T-cell (primary cell): ENCODE data around the gene CDC16. TPM values are rescaled to one million over a fixed set of nuclear protein-coding genes. Genes with fewer than 3 reads are reported as not detected.
A peak's percentile ranks its signal among the peaks of the same experiment; 100 is the strongest.
"Not testable (repeated sequence)": the region's sequence is repeated elsewhere in the genome, so short reads cannot be mapped to it uniquely, and the experiment has no call there.

Experiments
- ATAC-seq, 4 experiments: fragments of 200-7000 bp in 3 of 4; fragments of 150-1000 bp in 1 of 4; cut with Tn5 transposase; replicated peaks in 1 of 4; 1 replicate in 3 of 4; 2 replicates in 1 of 4; pipeline ENCODE4 v1.10.0; 2021; ENCODE audit warnings: moderate library complexity in 3 of 4, mild to moderate bottlenecking in 2 of 4, moderate number of reproducible peaks in 1 of 4
- CTCF ChIA-PET, 2 donors: fragments of 300-600 bp; sonication (Branson Sonifier 250); formaldehyde crosslinking; loops; one replicate each; lab custom pipeline; 2022; ENCODE audit warnings: antibody characterized with exemption in 2 of 2; lab: Charles Lee
- POLR2A ChIA-PET, 2 donors: fragments of 300-600 bp; sonication (Branson Sonifier 250); formaldehyde crosslinking; loops; one replicate each; lab custom pipeline; 2022; ENCODE audit warnings: antibody characterized with exemption in 2 of 2; lab: Charles Lee
- DNase-seq, 35 experiments: peaks; one replicate each; pipeline versions ENCODE4 v3.0.0 to v3.0.0-alpha.2; 2013 to 2023
- H3K27ac ChIP-seq: one replicate; pipeline ENCODE4 v1.5.1; 2013; ENCODE audit warnings: low read length
- H3K27me3 ChIP-seq, 2 experiments: replicated peaks in 1 of 2; 1 replicate in 1 of 2; 2 replicates in 1 of 2; pipeline versions ENCODE4 v1.6.1 to v1.7.0; 2013; ENCODE audit warnings: low read length in 1 of 2, mixed read lengths in 1 of 2; ENCODE audit not compliant: control insufficient read depth in 2 of 2, insufficient read depth in 2 of 2; ENCODE audit errors: extremely low read depth in 1 of 2
- H3K36me3 ChIP-seq, 2 donors: 1 replicate in 1 of 2; 2 replicates in 1 of 2; pipeline versions ENCODE4 v1.6.1 to v1.7.0; 2013; ENCODE audit warnings: low read length in 1 of 2; ENCODE audit not compliant: control insufficient read depth in 2 of 2, insufficient read depth in 1 of 2; ENCODE audit errors: extremely low read depth in 1 of 2
- H3K4me1 ChIP-seq, 2 experiments: 1 replicate in 1 of 2; 2 replicates in 1 of 2; pipeline versions ENCODE4 v1.6.1 to v1.7.0; 2013; ENCODE audit warnings: low read length in 2 of 2, mixed read lengths in 1 of 2; ENCODE audit not compliant: insufficient read depth in 2 of 2, control insufficient read depth in 1 of 2; ENCODE audit errors: extremely low read depth in 1 of 2
- H3K4me3 ChIP-seq, 2 donors: 1 replicate in 1 of 2; 2 replicates in 1 of 2; pipeline versions ENCODE4 v1.5.1 to v1.7.0; 2013; ENCODE audit warnings: mild to moderate bottlenecking in 2 of 2, low read length in 1 of 2, moderate library complexity in 1 of 2; ENCODE audit not compliant: control insufficient read depth in 1 of 2; ENCODE audit errors: extremely low read depth in 1 of 2
- H3K9me3 ChIP-seq: 2 replicates; pipeline ENCODE4 v1.7.0; 2013
- H3K27ac Mint-ChIP-seq, 2 donors: one replicate each; pipeline ENCODE4 v1.8.0; 2020 to 2021; ENCODE audit warnings: mild to moderate bottlenecking in 2 of 2, mixed read lengths in 2 of 2
- H3K27me3 Mint-ChIP-seq, 2 donors: one replicate each; pipeline ENCODE4 v1.8.0; 2021 to 2022; ENCODE audit warnings: mixed read lengths in 2 of 2
- H3K36me3 Mint-ChIP-seq: one replicate; pipeline ENCODE4 v1.8.0; 2021; ENCODE audit warnings: mixed read lengths
- H3K4me1 Mint-ChIP-seq, 3 donors: one replicate each; pipeline ENCODE4 v1.8.0; 2020 to 2022; ENCODE audit warnings: mixed read lengths in 3 of 3, mild to moderate bottlenecking in 1 of 3
- H3K4me3 Mint-ChIP-seq, 3 donors: one replicate each; pipeline ENCODE4 v1.8.0; 2020 to 2022; ENCODE audit warnings: mild to moderate bottlenecking in 3 of 3, mixed read lengths in 3 of 3, moderate library complexity in 3 of 3
- H3K9me3 Mint-ChIP-seq, 3 donors: one replicate each; pipeline ENCODE4 v1.8.0; 2020 to 2022; ENCODE audit warnings: mixed read lengths in 3 of 3
- WGBS: methylation state at CpG from one replicate; pipeline ENCODE4 v1.1.5; 2013; ENCODE audit warnings: missing lambda C conversion rate; ENCODE audit not compliant: insufficient coverage; 5-methylcytosine and 5-hydroxymethylcytosine counted together
- total RNA-seq, 35 experiments: library from RNA in 6 of 35; stranded (reverse) in 6 of 35; fragments of 120-200 nt in 1 of 35; gene quantifications; one replicate each; pipeline versions ENCODE4 v1.2.1 to v1.2.4 and lab custom pipeline; 2013 to 2026

Gene CDC16
- total RNA-seq (10 to 100 TPM; 61.5 to 97.8 (median 78.8) TPM), total RNA-seq (lab: John Stamatoyannopoulos, UW) (29.7 to 114 (median 53.7) reads per million in 29 experiments)
- total RNA-seq (2013), result 81.7 TPM

- no peaks in the 10 kb centered on the region for H3K9me3 Mint-ChIP-seq
- Histone ChIP-seq H3K27me3 (no peaks in the 10 kb centered on the region), H3K9me3 (no peaks in the 10 kb centered on the region), H3K36me3 (peaks cover 8 to 28% of the 10 kb centered on the region in 2 donors), H3K4me3 (peak within 1 kb of the TSS; percentile 57 to 64), H3K4me1 (peaks cover 9 to 14% of the 10 kb centered on the region in 2 experiments), H3K27ac (peak within 1 kb of the TSS; percentile 1)
- ATAC-seq (peak; percentile 85 to 92 (median 91)), DNase-seq (peak; percentile 46 to 90 (median 67))
- ChIA-PET POLR2A (no interaction called here), CTCF (no interaction called here)
- peak within 1 kb of the TSS; percentile 79 to 84 (median 84) for H3K4me3 Mint-ChIP-seq
- H3K27me3 Mint-ChIP-seq, result peaks cover 0 to 8% of the 10 kb centered on the region in 2 donors
- WGBS, result 1% methylated on average over 75 of the region's 76 CpGs
- H3K27ac Mint-ChIP-seq, result peak within 1 kb of the TSS; percentile 85 to 91
- H3K4me1 Mint-ChIP-seq, result peaks cover 26 to 32% (median 29%) of the 10 kb centered on the region in 3 donors
- H3K36me3 Mint-ChIP-seq, result peaks cover 19% of the 10 kb centered on the region
Observed at GRCh38 chr13:114234645-114235421, at the start of gene CDC16. CDC16 (plus strand) TSS chr13:114234897; CDS start chr13:114235085, 188 bp downstream.

DNA sequence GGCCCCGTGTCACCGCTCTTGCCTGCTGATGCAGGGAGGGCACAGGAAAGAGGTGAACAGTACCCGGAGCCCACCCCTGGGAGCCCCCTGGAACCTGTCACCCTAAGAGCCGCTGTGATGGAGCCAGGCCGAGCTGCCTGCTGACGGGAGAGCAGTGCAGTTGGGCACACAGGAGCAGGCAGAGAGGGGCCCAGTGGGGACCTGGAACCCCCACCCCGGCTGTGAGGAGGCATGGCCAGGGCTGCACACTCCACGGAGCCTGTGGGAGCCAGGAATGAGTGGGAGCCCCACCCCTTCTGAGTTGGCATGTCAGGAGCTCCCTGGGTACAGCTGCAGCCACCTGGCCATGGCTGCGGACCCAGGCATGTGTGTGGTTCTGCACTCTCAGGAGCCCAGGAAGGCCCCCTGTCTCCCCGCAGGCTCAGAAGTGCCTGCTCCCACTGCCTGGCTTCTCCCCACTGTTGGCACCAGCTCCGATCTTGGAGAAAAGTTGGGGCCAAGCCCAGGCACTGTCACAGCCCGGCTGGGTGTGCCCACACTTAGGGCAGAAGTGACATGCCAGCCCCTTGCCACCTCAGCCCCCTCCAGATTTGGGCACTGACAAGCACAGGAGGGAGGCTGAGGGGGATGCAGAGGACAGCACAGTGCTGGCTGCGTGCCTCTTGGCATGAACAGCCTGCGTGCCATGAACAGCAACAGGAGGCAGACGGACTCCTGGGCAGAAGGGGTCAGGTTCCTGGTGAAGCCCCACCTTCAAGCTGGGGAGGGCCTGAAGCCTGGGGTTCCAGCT, 49.3 kb upstream of the CDC16 start:
- POLR2A ChIA-PET, result no interaction called here
- no peak overlapping the region for H3K27ac Mint-ChIP-seq
- ATAC-seq, result no peak
- H3K4me1 Mint-ChIP-seq, result peaks cover 16 to 32% (median 20%) of the 10 kb centered on the region in 3 donors
- Histone ChIP-seq H3K36me3 (no peaks in the 10 kb centered on the region), H3K4me1 (peaks cover 0 to 5% of the 10 kb centered on the region in 2 experiments), H3K27ac (no peak overlapping the region), H3K27me3 (peaks cover 0 to 2% of the 10 kb centered on the region in 2 experiments), H3K4me3 (no peak overlapping the region), H3K9me3 (peaks cover 3% of the 10 kb centered on the region)
- CTCF ChIA-PET, result no interaction called here
- 94% methylated on average over 15 of the region's 15 CpGs for WGBS
- H3K36me3 Mint-ChIP-seq, result peaks cover 4% of the 10 kb centered on the region
- H3K4me3 Mint-ChIP-seq, result no peak overlapping the region
- no peak for DNase-seq
- peaks cover 2 to 11% (median 5%) of the 10 kb centered on the region in 3 donors for H3K9me3 Mint-ChIP-seq
- peaks cover 0 to 5% of the 10 kb centered on the region in 2 donors for H3K27me3 Mint-ChIP-seq

DNA sequence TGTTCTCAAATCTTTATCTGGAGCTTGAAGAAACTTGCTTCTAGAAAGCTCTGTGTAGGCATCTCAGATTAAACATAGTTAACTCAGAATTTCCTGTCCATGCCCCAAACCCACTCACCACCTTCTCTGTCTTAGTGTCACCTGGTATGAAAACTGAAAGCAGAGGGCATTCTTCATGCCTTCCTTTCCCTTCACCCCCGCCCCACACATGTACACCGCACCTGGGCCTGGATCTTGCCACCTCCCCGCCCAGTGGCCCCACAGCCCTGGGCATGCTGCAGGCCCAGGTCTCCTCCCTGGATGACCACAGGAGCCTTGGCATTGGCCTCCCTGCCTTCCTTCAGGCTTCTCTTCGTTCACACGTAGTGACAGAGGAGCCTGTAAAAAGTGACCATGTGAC, 39.8 kb upstream of the CDC16 start:
- no peaks in the 10 kb centered on the region for H3K27me3 ChIP-seq
- no peaks in the 10 kb centered on the region for H3K36me3 Mint-ChIP-seq
- peaks cover 0 to 12% of the 10 kb centered on the region in 2 experiments for H3K4me1 ChIP-seq
- no peak overlapping the region for H3K4me3 ChIP-seq
- POLR2A ChIA-PET, result no interaction called here
- peak in 2 of 35 experiments; percentile 15 to 40 for DNase-seq
- CTCF ChIA-PET, result no interaction called here
- H3K27me3 Mint-ChIP-seq, result no peaks in the 10 kb centered on the region
- no peaks in the 10 kb centered on the region for H3K36me3 ChIP-seq
- H3K27ac Mint-ChIP-seq, result peak overlapping the region; percentile 64 to 71
- no peak overlapping the region for H3K4me3 Mint-ChIP-seq
- H3K27ac ChIP-seq, result no peak overlapping the region
- WGBS, result 61% methylated on average over 5 of the region's 5 CpGs
- H3K9me3 ChIP-seq, result peaks cover 3% of the 10 kb centered on the region
- peaks cover 2 to 9% (median 5%) of the 10 kb centered on the region in 3 donors for H3K9me3 Mint-ChIP-seq
- ATAC-seq, result peak; percentile 65 to 81 (median 66)
- H3K4me1 Mint-ChIP-seq, result peaks cover 19 to 24% (median 22%) of the 10 kb centered on the region in 3 donors

GRCh38 chr13:114196629-114197028, 38.1 kb upstream of the CDC16 start:
- Mint-ChIP-seq H3K27ac (peak overlapping the region in 1 of 2 donors; percentile 8), H3K9me3 (peaks cover 0 to 3% (median 0%) of the 10 kb centered on the region in 3 donors), H3K4me1 (peaks cover 21 to 26% (median 22%) of the 10 kb centered on the region in 3 donors), H3K36me3 (no peaks in the 10 kb centered on the region), H3K27me3 (no peaks in the 10 kb centered on the region), H3K4me3 (no peak overlapping the region)
- WGBS, result 88% methylated on average over 5 of the region's 5 CpGs
- H3K9me3 ChIP-seq, result no peaks in the 10 kb centered on the region
- no peak for DNase-seq
- H3K36me3 ChIP-seq, result peaks cover 0 to 3% of the 10 kb centered on the region in 2 donors
- POLR2A ChIA-PET, result interaction anchor here in 1 of 2 donors (1.3 kb wide), 1 partner anchor 10 kb away, joined by 3 read pairs; no protein-coding TSS in a partner anchor
- H3K4me3 ChIP-seq, result no peak overlapping the region
- H3K27me3 ChIP-seq, result peaks cover 0 to 7% of the 10 kb centered on the region in 2 experiments
- H3K4me1 ChIP-seq, result peaks cover 0 to 16% of the 10 kb centered on the region in 2 experiments
- CTCF ChIA-PET, result no interaction called here
- no peak for ATAC-seq
- no peak overlapping the region for H3K27ac ChIP-seq

DNA sequence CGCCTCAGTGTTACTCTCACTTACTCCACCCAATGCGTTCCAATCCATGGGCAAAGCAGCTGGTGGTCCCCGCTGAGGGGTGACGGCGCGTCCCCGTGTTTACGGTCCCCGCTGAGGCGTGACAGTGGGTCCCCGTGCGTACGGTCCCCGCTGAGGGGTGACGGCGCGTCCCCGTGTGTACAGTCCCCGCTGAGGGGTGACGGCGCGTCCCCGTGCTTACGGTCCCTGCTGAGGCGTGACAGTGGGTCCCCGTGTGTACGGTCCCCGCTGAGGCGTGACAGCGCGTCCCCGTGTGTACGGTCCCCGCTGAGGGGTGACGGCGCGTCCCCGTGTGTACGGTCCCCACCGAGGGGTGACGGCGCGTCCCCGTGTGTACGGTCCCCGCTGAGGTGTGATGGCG, 36.1 kb upstream of the CDC16 start:
- H3K9me3 ChIP-seq, result no peaks in the 10 kb centered on the region
- DNase-seq, result no peak
- no peak overlapping the region for H3K27ac ChIP-seq
- no peak overlapping the region for H3K27ac Mint-ChIP-seq
- ChIA-PET CTCF (no interaction called here), POLR2A (no interaction called here)
- peaks cover 35 to 43% (median 37%) of the 10 kb centered on the region in 3 donors for H3K4me1 Mint-ChIP-seq
- H3K4me1 ChIP-seq, result peaks cover 0 to 25% of the 10 kb centered on the region in 2 experiments
- H3K4me3 ChIP-seq, result no peak overlapping the region
- WGBS, result 98% methylated on average over 39 of the region's 47 CpGs
- peaks cover 0 to 7% of the 10 kb centered on the region in 2 experiments for H3K27me3 ChIP-seq
- H3K27me3 Mint-ChIP-seq, result no peaks in the 10 kb centered on the region
- no peak overlapping the region for H3K4me3 Mint-ChIP-seq
- no peaks in the 10 kb centered on the region for H3K36me3 Mint-ChIP-seq
- peaks cover 0 to 3% of the 10 kb centered on the region in 2 donors for H3K36me3 ChIP-seq
- ATAC-seq, result no peak
- H3K9me3 Mint-ChIP-seq, result no peaks in the 10 kb centered on the region

GRCh38 chr13:114199526-114199925, 35.2 kb upstream of the CDC16 start:
- H3K9me3 Mint-ChIP-seq, POLR2A ChIA-PET, H3K4me3 ChIP-seq, ATAC-seq, H3K9me3 ChIP-seq, H3K4me3 Mint-ChIP-seq, H3K36me3 Mint-ChIP-seq, H3K36me3 ChIP-seq, H3K27me3 ChIP-seq, H3K27ac Mint-ChIP-seq, H3K27ac ChIP-seq, H3K27me3 Mint-ChIP-seq, CTCF ChIA-PET, DNase-seq: not testable (repeated sequence)
- peaks cover 0 to 28% of the 10 kb centered on the region in 2 experiments for H3K4me1 ChIP-seq
- WGBS, result 83% methylated on average over 39 of the region's 75 CpGs
- H3K4me1 Mint-ChIP-seq, result peaks cover 37 to 44% (median 41%) of the 10 kb centered on the region in 3 donors
